K562 (cell line): ENCODE measurements around the gene SMG1. TPM values are rescaled to one million over a fixed set of nuclear protein-coding genes. Genes with fewer than 3 reads are reported as not detected.

Experiments used
- ATAC-seq: fragments of 200-7000 bp; cut with Tn5 transposase; 3 replicates; pipeline ENCODE4 v1.9.1; 2020; ENCODE audit warnings: moderate library complexity
- BruUV-seq: library from RNA; stranded (reverse); fragments of 400-500 nt; replicated peaks from 2 replicates; lab custom pipeline; 2021; lab: Mats Ljungman, UMichigan
- CTCF ChIA-PET: fragments of 300-600 bp; formaldehyde crosslinking; extraction: SDS; loops from one replicate; lab custom pipeline; 2021; ENCODE audit warnings: low intra/inter-chr PET ratio; lab: Yijun Ruan, JAX
- POLR2A ChIA-PET: fragments of 300-600, 350-650 bp; sonication (Branson Sonifier 250); formaldehyde crosslinking; extraction: SDS; loops from one replicate; lab custom pipeline; 2021; ENCODE audit warnings: antibody characterized with exemption, inconsistent platforms; lab: Yijun Ruan, JAX
- DNase-seq, 4 experiments: peaks; one replicate each; pipeline versions ENCODE4 v3.0.0 to v3.0.0-alpha.2; 2011 to 2018; ENCODE audit warnings: low spot score in 3 of 4, mixed read lengths in 3 of 4; ENCODE audit errors: extremely low read depth in 1 of 4
- FAIRE-seq: peaks from 2 replicates; lab custom pipeline; 2011; peaks lifted over from hg19 to GRCh38; lab: Jason Lieb, UNC
- H2AFZ ChIP-seq: 2 replicates; pipeline ENCODE4 v1.6.0; 2011; ENCODE audit warnings: low read depth, low read length, control low read depth, inconsistent platforms
- H3K27ac ChIP-seq: fragments of 200-600 bp; 3 replicates; pipeline ENCODE4 v1.8.0; 2011; ENCODE audit warnings: low read depth, mild to moderate bottlenecking, control low read depth, inconsistent platforms, low read length, moderate library complexity, mixed read lengths; ENCODE audit errors: extremely low read depth
- H3K27me3 ChIP-seq, 2 experiments: fragments of 300-600 bp in 1 of 2; 2 replicates in 1 of 2; 3 replicates in 1 of 2; pipeline versions ENCODE4 v1.6.0 to v1.8.0; 2011; ENCODE audit warnings: inconsistent platforms in 2 of 2, low read length in 2 of 2, mild to moderate bottlenecking in 1 of 2, mixed read lengths in 1 of 2, moderate library complexity in 1 of 2; ENCODE audit not compliant: control insufficient read depth in 2 of 2, insufficient read depth in 2 of 2
- H3K36me3 ChIP-seq: fragments of 300-600 bp; 3 replicates; pipeline ENCODE4 v1.8.0; 2011; ENCODE audit warnings: mild to moderate bottlenecking, low read length, inconsistent platforms; ENCODE audit not compliant: control insufficient read depth, insufficient read depth
- H3K4me1 ChIP-seq, 2 experiments: fragments of 200-600 bp in 1 of 2; replicated peaks in 1 of 2; 2 replicates in 1 of 2; 3 replicates in 1 of 2; pipeline versions ENCODE4 v1.5.1 to v1.8.0; 2011; ENCODE audit warnings: inconsistent platforms in 2 of 2, low read length in 2 of 2, mild to moderate bottlenecking in 1 of 2, mixed read lengths in 1 of 2, moderate library complexity in 1 of 2; ENCODE audit not compliant: control insufficient read depth in 2 of 2, insufficient read depth in 2 of 2
- H3K4me2 ChIP-seq: 2 replicates; pipeline ENCODE4 v1.6.1; 2011; ENCODE audit warnings: low read length, control low read depth, inconsistent platforms, mixed read lengths; ENCODE audit not compliant: insufficient read depth
- H3K4me3 ChIP-seq: fragments of 200-600 bp; sonication (generic), shearing (Covaris generic); 2 replicates; pipeline ENCODE4 v1.5.1; 2016; ENCODE audit warnings: control low read depth, inconsistent platforms
- H3K79me2 ChIP-seq: fragments of 200-600 bp; 3 replicates; pipeline ENCODE4 v1.8.0; 2011; ENCODE audit warnings: low read length, inconsistent platforms; ENCODE audit not compliant: control insufficient read depth, insufficient read depth
- H3K9ac ChIP-seq, 2 experiments: 2 replicates each; pipeline versions ENCODE4 v1.6.0 to v1.6.1; 2011; ENCODE audit warnings: low read depth in 2 of 2, low read length in 2 of 2, control low read depth in 1 of 2, inconsistent platforms in 1 of 2, mild to moderate bottlenecking in 1 of 2, mixed read lengths in 1 of 2; ENCODE audit not compliant: insufficient read depth in 1 of 2
- H3K9me1 ChIP-seq: one replicate; pipeline ENCODE4 v1.6.0; 2011; ENCODE audit warnings: inconsistent platforms, mild to moderate bottlenecking, low read length, moderate library complexity; ENCODE audit not compliant: control insufficient read depth, insufficient read depth
- H3K9me3 ChIP-seq: replicated peaks from 2 replicates; pipeline ENCODE4 v1.5.1; 2011; ENCODE audit warnings: low read depth, low read length, inconsistent platforms; ENCODE audit not compliant: control insufficient read depth, insufficient read depth
- H4K20me1 ChIP-seq: replicated peaks from 2 replicates; pipeline ENCODE4 v1.6.1; 2011; ENCODE audit warnings: low read length, inconsistent platforms, mixed read lengths; ENCODE audit not compliant: control insufficient read depth, insufficient read depth
- ELF4 ChIP-seq: fragments of 450-650 bp; formaldehyde crosslinking; IDR thresholded peaks from 2 replicates; pipeline ENCODE4 v1.4.0; 2022; ENCODE audit warnings: missing genetic modification characterization
- FIP1L1 ChIP-seq: fragments of 200-400 bp; formaldehyde crosslinking; IDR thresholded peaks from 2 replicates; pipeline ENCODE4 v1.6.1; 2018; ENCODE audit warnings: mild to moderate bottlenecking, low read depth, low read length; ENCODE audit not compliant: poor library complexity, severe bottlenecking
- FOXM1 ChIP-seq, 2 experiments: fragments of 450-650 bp in 1 of 2; sonication (generic) in 1 of 2; formaldehyde crosslinking in 1 of 2; IDR thresholded peaks; 2 replicates each; pipeline versions ENCODE4 v1.6.1 to v1.9.0; 2017 to 2022; ENCODE audit warnings: low read depth in 2 of 2, mild to moderate bottlenecking in 2 of 2, missing genetic modification reagents in 1 of 2, moderate library complexity in 1 of 2
- HCFC1 ChIP-seq: IDR thresholded peaks from 2 replicates; pipeline ENCODE4 v1.6.1; 2012; ENCODE audit warnings: low read depth, low read length, improper control_type of control experiment
- SMARCE1 ChIP-seq: fragments of 450-650 bp; IDR thresholded peaks from 2 replicates; pipeline ENCODE4 v1.7.1; 2016; ENCODE audit warnings: mild to moderate bottlenecking
- ZKSCAN1 ChIP-seq: fragments of 150-350 bp; IDR thresholded peaks from 2 replicates; pipeline ENCODE4 v1.6.1; 2016; ENCODE audit warnings: low read depth, low read length
- WGBS: fragments of 100-300 bp; shearing (Covaris generic); methylation state at CpG from one replicate; pipeline ENCODE4 v1.1.6; 2016; ENCODE audit warnings: low coverage, mixed read lengths; ENCODE audit not compliant: insufficient coverage; ENCODE audit errors: missing lambda C conversion rate; 5-methylcytosine and 5-hydroxymethylcytosine counted together
- in situ Hi-C: fragments of 300-500 bp; cut with MboI; formaldehyde crosslinking; loops from 4 replicates; pipeline ENCODE4 v1.15.0; 2018; ENCODE audit warnings: inconsistent platforms, mixed read lengths
- intact Hi-C: fragments of 100-400 bp; cut with micrococcal nuclease; formaldehyde crosslinking; loops from 2 replicates; pipeline ENCODE4 v1.14.2; 2022
- polyA plus RNA-seq, 8 experiments: library from polyadenylated mRNA; depleted of rRNA in 4 of 8; stranded (reverse) in 5 of 8; unstranded in 3 of 8; fragments of >200 nt; fragmentation: Nextera tagmentation in 2 of 8; fragmentation: Illumina TruSeq in 1 of 8; extraction: Ambion mirVana in 2 of 8; extraction: Trizol in 1 of 8; gene quantifications; 2 replicates each; pipeline versions ENCODE4 v1.2.1 to v1.2.3, GENCODE V29; 2011 to 2014; ENCODE audit warnings: inconsistent platforms in 1 of 8, missing spikeins in 1 of 8
- total RNA-seq, 7 experiments: library from RNA; depleted of rRNA in 6 of 7; stranded (reverse); fragments of >200 nt in 6 of 7; fragmentation: Illumina TruSeq in 2 of 7; extraction: Trizol in 2 of 7; gene quantifications; 2 replicates each; pipeline versions ENCODE4 v1.2.1 to v1.2.3, GENCODE V29; 2011 to 2021; ENCODE audit warnings: low replicate concordance in 1 of 7
- TF ChIP-seq, protein P1 (sequence below): fragments of 450-650 bp; IDR thresholded peaks from 2 replicates; pipeline ENCODE4 v1.7.1; 2018; ENCODE audit warnings: mild to moderate bottlenecking, low read depth; ENCODE audit not compliant: partially characterized antibody
- TF ChIP-seq, protein P2 (sequence below): sonication (generic); formaldehyde crosslinking; IDR thresholded peaks from 2 replicates; pipeline ENCODE4 v1.8.0; 2022; ENCODE audit warnings: missing genetic modification reagents, mild to moderate bottlenecking, borderline replicate concordance

SMG1 gene
- total and polyA plus RNA-seq, 9 of the 15 experiments (the other 6 are each of a cell fraction or from before 2014, with no cell fraction given), result 3.4 to 54.8 (median 32.0) TPM

DNA sequence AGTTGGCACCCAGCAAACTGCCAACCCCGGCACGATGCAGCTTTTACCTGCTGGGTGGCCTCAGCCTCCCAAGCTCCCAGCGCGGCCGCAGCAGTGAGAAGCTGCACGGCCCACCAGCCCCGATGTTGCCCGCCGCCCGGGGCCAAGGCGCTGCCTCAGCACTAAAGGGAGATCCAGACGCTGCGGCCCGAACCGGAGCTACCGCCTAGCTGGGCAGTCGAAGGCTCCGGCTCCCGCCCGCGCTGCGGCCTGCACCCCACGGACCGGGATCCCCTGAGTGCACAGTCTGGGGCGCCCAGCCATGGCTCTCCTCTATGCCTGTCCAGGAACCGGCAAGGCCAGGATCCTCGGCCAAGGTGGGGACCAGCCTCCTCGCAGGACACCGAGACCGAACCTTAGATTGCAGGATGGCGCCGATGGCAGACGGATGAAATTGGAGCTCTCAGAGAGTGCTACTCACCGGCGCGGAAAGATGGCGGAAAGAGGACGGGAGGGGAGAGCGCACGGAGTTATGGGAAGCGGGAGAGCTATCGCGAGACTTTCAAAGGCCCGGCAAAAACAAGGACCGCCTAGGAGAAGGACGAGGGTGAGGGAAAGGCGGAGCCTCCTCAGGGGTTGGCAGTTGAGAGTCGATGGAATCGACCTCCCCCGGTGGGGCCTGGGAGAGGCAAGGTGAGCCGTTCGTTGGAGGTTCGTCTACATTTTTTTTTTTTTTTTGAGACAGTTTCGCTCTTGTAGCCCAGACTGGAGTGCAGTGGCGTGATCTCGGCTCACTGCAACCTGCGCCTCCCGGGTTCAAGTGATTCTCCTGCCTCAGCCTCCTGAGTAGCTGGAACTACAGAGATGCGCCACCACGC, 136.1 kb downstream of the SMG1 start, which contains the start of gene RPS15A:
Gene RPS15A (minus strand): TSS at position 485 of the 857 bp plus-strand sequence. CDS start 1,221 bp downstream, outside the sequence.
- WGBS, result 3% methylated on average over 52 of the region's 60 CpGs
- no peaks in the 10 kb centered on the region for H3K9me3 ChIP-seq
- peaks cover 47% of the 10 kb centered on the region for H4K20me1 ChIP-seq
- intact Hi-C loops (no loop called here), in situ Hi-C loops (no loop called here)
- peak; percentile 97 for ATAC-seq
- H3K27ac ChIP-seq, result peak within 1 kb of the TSS; percentile 89
- peak within 1 kb of the TSS; percentile 99 for H3K4me3 ChIP-seq
- peaks cover 14% of the 10 kb centered on the region in 2 experiments; a peak in 4 of 5 replicates for H3K4me1 ChIP-seq
- ChIA-PET CTCF (no interaction called here), POLR2A (interaction anchor here (0.5 to 11.9 kb wide), 21 partner anchors 10 to 1355 kb away, joined by 3 to 342 read pairs (median 4); partner anchors contain the start of genes ARL6IP1 and SMG1)
- H3K4me2 ChIP-seq, result peak within 1 kb of the TSS; percentile 99
- FAIRE-seq, result peak; percentile 91
- H3K79me2 ChIP-seq, result peaks cover 53% of the 10 kb centered on the region
- H3K36me3 ChIP-seq, result peaks cover 87% of the 10 kb centered on the region
- peak within 1 kb of the TSS; percentile 99 to 100 for H3K9ac ChIP-seq
- no peaks in the 10 kb centered on the region for H3K9me1 ChIP-seq
- DNase-seq, result peak; percentile 90 to 99 (median 95)
- no peaks in the 10 kb centered on the region for H3K27me3 ChIP-seq
- peak within 1 kb of the TSS; percentile 90 for H2AFZ ChIP-seq
- BruUV-seq, result no TSS peak
- TF ChIP-seq, protein P1, sequence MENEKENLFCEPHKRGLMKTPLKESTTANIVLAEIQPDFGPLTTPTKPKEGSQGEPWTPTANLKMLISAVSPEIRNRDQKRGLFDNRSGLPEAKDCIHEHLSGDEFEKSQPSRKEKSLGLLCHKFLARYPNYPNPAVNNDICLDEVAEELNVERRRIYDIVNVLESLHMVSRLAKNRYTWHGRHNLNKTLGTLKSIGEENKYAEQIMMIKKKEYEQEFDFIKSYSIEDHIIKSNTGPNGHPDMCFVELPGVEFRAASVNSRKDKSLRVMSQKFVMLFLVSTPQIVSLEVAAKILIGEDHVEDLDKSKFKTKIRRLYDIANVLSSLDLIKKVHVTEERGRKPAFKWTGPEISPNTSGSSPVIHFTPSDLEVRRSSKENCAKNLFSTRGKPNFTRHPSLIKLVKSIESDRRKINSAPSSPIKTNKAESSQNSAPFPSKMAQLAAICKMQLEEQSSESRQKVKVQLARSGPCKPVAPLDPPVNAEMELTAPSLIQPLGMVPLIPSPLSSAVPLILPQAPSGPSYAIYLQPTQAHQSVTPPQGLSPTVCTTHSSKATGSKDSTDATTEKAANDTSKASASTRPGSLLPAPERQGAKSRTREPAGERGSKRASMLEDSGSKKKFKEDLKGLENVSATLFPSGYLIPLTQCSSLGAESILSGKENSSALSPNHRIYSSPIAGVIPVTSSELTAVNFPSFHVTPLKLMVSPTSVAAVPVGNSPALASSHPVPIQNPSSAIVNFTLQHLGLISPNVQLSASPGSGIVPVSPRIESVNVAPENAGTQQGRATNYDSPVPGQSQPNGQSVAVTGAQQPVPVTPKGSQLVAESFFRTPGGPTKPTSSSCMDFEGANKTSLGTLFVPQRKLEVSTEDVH, result peak; percentile 52
- TF ChIP-seq FIP1L1 (peak; percentile 96), SMARCE1 (no peak; the same call in 1 of the 2 replicates), FOXM1 (IDR thresholded peaks at IDR 0.05; ENCODE audit: low read depth) (peak; percentile 67), FOXM1 (CRISPR knock-in tag; IDR thresholded peaks at IDR 0.05; ENCODE audit: low read depth) (0 out of 2 replicates have a peak, but pooled peaks have one; percentile 63), ELF4 (CRISPR knock-in tag) (0 out of 2 replicates have a peak, but pooled peaks have one; percentile 13), ZKSCAN1 (0 out of 2 replicates have a peak, but pooled peaks have one; percentile 10), HCFC1 (peak; percentile 73)
- TF ChIP-seq, protein P2, sequence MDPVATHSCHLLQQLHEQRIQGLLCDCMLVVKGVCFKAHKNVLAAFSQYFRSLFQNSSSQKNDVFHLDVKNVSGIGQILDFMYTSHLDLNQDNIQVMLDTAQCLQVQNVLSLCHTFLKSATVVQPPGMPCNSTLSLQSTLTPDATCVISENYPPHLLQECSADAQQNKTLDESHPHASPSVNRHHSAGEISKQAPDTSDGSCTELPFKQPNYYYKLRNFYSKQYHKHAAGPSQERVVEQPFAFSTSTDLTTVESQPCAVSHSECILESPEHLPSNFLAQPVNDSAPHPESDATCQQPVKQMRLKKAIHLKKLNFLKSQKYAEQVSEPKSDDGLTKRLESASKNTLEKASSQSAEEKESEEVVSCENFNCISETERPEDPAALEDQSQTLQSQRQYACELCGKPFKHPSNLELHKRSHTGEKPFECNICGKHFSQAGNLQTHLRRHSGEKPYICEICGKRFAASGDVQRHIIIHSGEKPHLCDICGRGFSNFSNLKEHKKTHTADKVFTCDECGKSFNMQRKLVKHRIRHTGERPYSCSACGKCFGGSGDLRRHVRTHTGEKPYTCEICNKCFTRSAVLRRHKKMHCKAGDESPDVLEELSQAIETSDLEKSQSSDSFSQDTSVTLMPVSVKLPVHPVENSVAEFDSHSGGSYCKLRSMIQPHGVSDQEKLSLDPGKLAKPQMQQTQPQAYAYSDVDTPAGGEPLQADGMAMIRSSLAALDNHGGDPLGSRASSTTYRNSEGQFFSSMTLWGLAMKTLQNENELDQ (CRISPR knock-in tag), result peak; percentile 49; the same call in 1 of the 2 replicates
